ENCODE data around the gene PPP1R1A.

The PPP1R1A gene

GRCh38 chr12:54558759-54559158 is 29.7 kb downstream of the PPP1R1A start:
- Histone ChIP-seq H3K36me3 (ENCODE audit: insufficient read depth, low read length) (no peaks in the 10 kb centered on the region), H3K27me3 (ENCODE audit: insufficient read depth, low read length, poor library complexity) (no peaks in the 10 kb centered on the region), H3K4me3 (ENCODE audit: low read depth in 1 of 2, low read length in 2 of 2) (no peak overlapping the region), H3K9me3 (ENCODE audit: insufficient read depth, low read length, severe bottlenecking) (no peaks in the 10 kb centered on the region), H3K4me1 (ENCODE audit: insufficient read depth, low read length) (no peaks in the 10 kb centered on the region), H3K9ac (ENCODE audit: low read depth, low read length) (no peak overlapping the region), H3K4me2 (ENCODE audit: insufficient read depth, low read length) (no peak overlapping the region), H2AFZ (ENCODE audit: low read depth, low read length) (no peak overlapping the region), H3K79me2 (ENCODE audit: insufficient read depth, low read length) (no peaks in the 10 kb centered on the region), H3K27ac (ENCODE audit: low read length) (no peak overlapping the region), H4K20me1 (ENCODE audit: insufficient read depth, low read length) (no peaks in the 10 kb centered on the region)
- TF ChIP-seq CTCF (IDR thresholded peaks at IDR 0.05; ENCODE audit: borderline replicate concordance, extremely low read depth, low read length, poor library complexity, severe bottlenecking), result no peak
- ATAC-seq (ENCODE audit: insufficient read depth, low read depth), result no peak
- no peak for DNase-seq

- no peak for ATAC-seq (ENCODE audit: insufficient read depth, low read depth)
- H2AFZ ChIP-seq (ENCODE audit: low read depth, low read length), result no peak overlapping the region
These were observed 30.1 kb downstream of the PPP1R1A start for GRCh38 chr12:54558311-54558710.

GRCh38 chr12:54555670-54556257 is 32.7 kb downstream of the PPP1R1A start:
- TF ChIP-seq EZH2 (IDR thresholded peaks at IDR 0.05; ENCODE audit: borderline replicate concordance, low read depth, low read length, severe bottlenecking) (no peak), CTCF (IDR thresholded peaks at IDR 0.05; ENCODE audit: borderline replicate concordance, extremely low read depth, low read length, poor library complexity, severe bottlenecking) (no peak)
- no peaks in the 10 kb centered on the region for H3K4me1 ChIP-seq (ENCODE audit: insufficient read depth, low read length)
- H3K9me3 ChIP-seq (ENCODE audit: insufficient read depth, low read length, severe bottlenecking), result no peaks in the 10 kb centered on the region
- H3K79me2 ChIP-seq (ENCODE audit: insufficient read depth, low read length), result no peaks in the 10 kb centered on the region
- no peak overlapping the region for H2AFZ ChIP-seq (ENCODE audit: low read depth, low read length)
- no peak overlapping the region for H3K27ac ChIP-seq (ENCODE audit: low read length)
- H3K4me2 ChIP-seq (ENCODE audit: insufficient read depth, low read length), result no peak overlapping the region
- no peak for ATAC-seq (ENCODE audit: insufficient read depth, low read depth)
- H3K36me3 ChIP-seq (ENCODE audit: insufficient read depth, low read length), result no peaks in the 10 kb centered on the region
- H4K20me1 ChIP-seq (ENCODE audit: insufficient read depth, low read length), result no peaks in the 10 kb centered on the region
- no peak overlapping the region for H3K4me3 ChIP-seq (ENCODE audit: low read depth in 1 of 2, low read length in 2 of 2)
- H3K9ac ChIP-seq (ENCODE audit: low read depth, low read length), result no peak overlapping the region
- no peak for DNase-seq
- H3K27me3 ChIP-seq (ENCODE audit: insufficient read depth, low read length, poor library complexity), result no peaks in the 10 kb centered on the region

More at GRCh38 chr12:54558311-54558710, 30.1 kb downstream of the PPP1R1A start:
- Histone ChIP-seq H3K4me2 (ENCODE audit: insufficient read depth, low read length) (no peak overlapping the region), H3K9me3 (ENCODE audit: insufficient read depth, low read length, severe bottlenecking) (no peaks in the 10 kb centered on the region), H3K4me1 (ENCODE audit: insufficient read depth, low read length) (no peaks in the 10 kb centered on the region), H3K9ac (ENCODE audit: low read depth, low read length) (no peak overlapping the region), H4K20me1 (ENCODE audit: insufficient read depth, low read length) (no peaks in the 10 kb centered on the region), H3K27me3 (ENCODE audit: insufficient read depth, low read length, poor library complexity) (no peaks in the 10 kb centered on the region), H3K79me2 (ENCODE audit: insufficient read depth, low read length) (no peaks in the 10 kb centered on the region), H3K27ac (ENCODE audit: low read length) (no peak overlapping the region), H3K36me3 (ENCODE audit: insufficient read depth, low read length) (no peaks in the 10 kb centered on the region), H3K4me3 (ENCODE audit: low read depth in 1 of 2, low read length in 2 of 2) (no peak overlapping the region)
- TF ChIP-seq EZH2 (IDR thresholded peaks at IDR 0.05; ENCODE audit: borderline replicate concordance, low read depth, low read length, severe bottlenecking) (no peak), CTCF (IDR thresholded peaks at IDR 0.05; ENCODE audit: borderline replicate concordance, extremely low read depth, low read length, poor library complexity, severe bottlenecking) (no peak)
- no peak for DNase-seq

All from DND-41 (cell line).